Retinal pigment epithelial cell (primary cell): ENCODE measurements around the gene C1QTNF7.

ENCODE experiments used
- DNase-seq: peaks from one replicate; pipeline ENCODE4 v3.0.0-alpha.2; 2010; ENCODE audit warnings: low read depth
- H3K4me3 ChIP-seq: 2 replicates; pipeline ENCODE4 v1.5.1; 2011; ENCODE audit warnings: mild to moderate bottlenecking, low read length, control low read depth, moderate library complexity
- CTCF ChIP-seq: conservative IDR thresholded peaks from 2 replicates; pipeline ENCODE4 v1.5.1; 2011; ENCODE audit warnings: low read depth, low read length, control low read depth, inconsistent platforms

The C1QTNF7 gene

GRCh38 chr4:15478724-15479088 lies 50.9 kb downstream of the C1QTNF7 start:
- H3K4me3 ChIP-seq: no peak overlapping the region
- no peak for TF ChIP-seq CTCF
- no peak for DNase-seq

- peak; percentile 81 for TF ChIP-seq CTCF
- H3K4me3 ChIP-seq: peak overlapping the region; percentile 80
- no peak for DNase-seq
These were observed 51.5 kb downstream of the C1QTNF7 start for GRCh38 chr4:15479089-15479912.

- no peak for DNase-seq
- no peak for TF ChIP-seq CTCF
- peak overlapping the region; percentile 80 for H3K4me3 ChIP-seq
These were observed 52.0 kb downstream of the C1QTNF7 start for GRCh38 chr4:15479913-15480185.

GRCh38 chr4:15481961-15482745 lies 54.3 kb downstream of the C1QTNF7 start:
- no peak for DNase-seq
- H3K4me3 ChIP-seq: no peak overlapping the region
- TF ChIP-seq CTCF: no peak

- no peak for TF ChIP-seq CTCF
- H3K4me3 ChIP-seq: no peak overlapping the region
- DNase-seq: no peak
These were observed 55.0 kb downstream of the C1QTNF7 start for GRCh38 chr4:15482842-15483241.

- no peak overlapping the region for H3K4me3 ChIP-seq
- no peak for TF ChIP-seq CTCF
- no peak for DNase-seq
These were observed 60.3 kb downstream of the C1QTNF7 start for GRCh38 chr4:15488136-15488535.
